HCT116 (cell line): Measurements from ENCODE around the gene MYO7A.

Experiments used
- ELF1 ChIP-seq: IDR thresholded peaks from 2 replicates; pipeline ENCODE4 v1.6.1; 2012; ENCODE audit warnings: low read depth, borderline replicate concordance
- RAD21 ChIP-seq: IDR thresholded peaks from 2 replicates; pipeline ENCODE4 v1.6.1; 2012; ENCODE audit warnings: low read depth, mild to moderate bottlenecking
- TF ChIP-seq, protein P1 (sequence below), 3 experiments: fragments of 200-600 bp in 1 of 3; sonication (generic) in 1 of 3; IDR thresholded peaks in 2 of 3; conservative IDR thresholded peaks in 1 of 3; 2 replicates each; pipeline ENCODE4 v1.5.1; 2012 to 2017; ENCODE audit warnings: low read depth in 2 of 3, low read length in 2 of 3, antibody characterized with exemption in 1 of 3, borderline replicate concordance in 1 of 3, control low read depth in 1 of 3, mild to moderate bottlenecking in 1 of 3, mixed read lengths in 1 of 3, mixed run types in 1 of 3, moderate library complexity in 1 of 3; ENCODE audit not compliant: insufficient read depth in 1 of 3

DNA sequence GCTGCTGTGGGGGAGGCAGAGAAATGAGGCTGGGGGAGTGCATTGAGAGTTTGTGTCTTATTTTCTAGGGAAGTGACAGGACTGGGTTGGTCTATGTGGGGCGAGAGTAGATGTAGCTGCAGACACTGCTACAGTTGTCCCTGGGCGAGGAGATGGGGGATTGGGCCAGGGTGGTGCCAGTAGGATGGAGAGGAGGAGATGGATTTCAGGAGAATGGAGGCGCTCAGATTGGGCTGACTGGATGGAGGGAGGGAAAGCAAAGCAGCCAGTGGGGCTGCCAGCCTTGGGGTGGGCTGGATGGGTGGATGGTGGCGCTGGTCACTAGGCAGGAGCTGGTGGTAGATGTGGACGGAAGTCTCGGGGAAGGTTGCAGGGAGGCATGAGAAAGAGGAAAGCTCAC, 16.1 kb upstream of the MYO7A start:
- TF ChIP-seq, protein P1, sequence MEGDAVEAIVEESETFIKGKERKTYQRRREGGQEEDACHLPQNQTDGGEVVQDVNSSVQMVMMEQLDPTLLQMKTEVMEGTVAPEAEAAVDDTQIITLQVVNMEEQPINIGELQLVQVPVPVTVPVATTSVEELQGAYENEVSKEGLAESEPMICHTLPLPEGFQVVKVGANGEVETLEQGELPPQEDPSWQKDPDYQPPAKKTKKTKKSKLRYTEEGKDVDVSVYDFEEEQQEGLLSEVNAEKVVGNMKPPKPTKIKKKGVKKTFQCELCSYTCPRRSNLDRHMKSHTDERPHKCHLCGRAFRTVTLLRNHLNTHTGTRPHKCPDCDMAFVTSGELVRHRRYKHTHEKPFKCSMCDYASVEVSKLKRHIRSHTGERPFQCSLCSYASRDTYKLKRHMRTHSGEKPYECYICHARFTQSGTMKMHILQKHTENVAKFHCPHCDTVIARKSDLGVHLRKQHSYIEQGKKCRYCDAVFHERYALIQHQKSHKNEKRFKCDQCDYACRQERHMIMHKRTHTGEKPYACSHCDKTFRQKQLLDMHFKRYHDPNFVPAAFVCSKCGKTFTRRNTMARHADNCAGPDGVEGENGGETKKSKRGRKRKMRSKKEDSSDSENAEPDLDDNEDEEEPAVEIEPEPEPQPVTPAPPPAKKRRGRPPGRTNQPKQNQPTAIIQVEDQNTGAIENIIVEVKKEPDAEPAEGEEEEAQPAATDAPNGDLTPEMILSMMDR (IDR thresholded peaks at IDR 0.05 in 2 of 3, conservative IDR thresholded peaks at IDR 0.05 in 1 of 3; ENCODE audit: borderline replicate concordance in 1 of 3, insufficient read depth in 1 of 3, low read depth in 2 of 3, low read length in 2 of 3): no peak
- TF ChIP-seq RAD21 (no peak), ELF1 (no peak)
